ENCODE measurements around the gene RASGRP4.

The RASGRP4 gene

GRCh38 chr19:38451629-38452028 lies 25.6 kb upstream of the RASGRP4 start:
- no peak for TF ChIP-seq CTCF (IDR thresholded peaks at IDR 0.05; ENCODE audit: low read depth, low read length, missing control alignments)
- Histone ChIP-seq H3K36me3 (replicated peaks) (no peaks in the 10 kb centered on the region), H3K27ac (no peak overlapping the region), H3K4me3 (ENCODE audit: low read depth, low read length) (no peak overlapping the region), H3K27me3 (replicated peaks) (no peaks in the 10 kb centered on the region)
- in situ Hi-C loops (cut with HindIII; ENCODE audit: low pct_ligation_motif_present, low sequenced_read_pairs): no loop called here
- no peak for DNase-seq

GRCh38 chr19:38451036-38451435 lies 25.0 kb upstream of the RASGRP4 start:
- DNase-seq: no peak
- no peak overlapping the region for H3K4me3 ChIP-seq (ENCODE audit: low read depth, low read length)
- H3K36me3 ChIP-seq (replicated peaks): no peaks in the 10 kb centered on the region
- H3K27ac ChIP-seq: no peak overlapping the region
- no peaks in the 10 kb centered on the region for H3K27me3 ChIP-seq (replicated peaks)
- no peak for TF ChIP-seq CTCF (IDR thresholded peaks at IDR 0.05; ENCODE audit: low read depth, low read length, missing control alignments)
- in situ Hi-C loops (cut with HindIII; ENCODE audit: low pct_ligation_motif_present, low sequenced_read_pairs): no loop called here

- no peak overlapping the region for H3K4me3 ChIP-seq (ENCODE audit: low read depth, low read length)
- TF ChIP-seq CTCF (IDR thresholded peaks at IDR 0.05; ENCODE audit: low read depth, low read length, missing control alignments): no peak
Observed at GRCh38 chr19:38449518-38449917, 23.5 kb upstream of the RASGRP4 start.

GRCh38 chr19:38448225-38448624 lies 22.2 kb upstream of the RASGRP4 start:
- no peak for TF ChIP-seq CTCF (IDR thresholded peaks at IDR 0.05; ENCODE audit: low read depth, low read length, missing control alignments)
- Histone ChIP-seq H3K27ac (no peak overlapping the region), H3K4me3 (ENCODE audit: low read depth, low read length) (no peak overlapping the region), H3K36me3 (replicated peaks) (no peaks in the 10 kb centered on the region), H3K27me3 (replicated peaks) (no peaks in the 10 kb centered on the region)
- in situ Hi-C loops (cut with HindIII; ENCODE audit: low pct_ligation_motif_present, low sequenced_read_pairs): no loop called here
- DNase-seq: no peak

More at GRCh38 chr19:38449518-38449917, 23.5 kb upstream of the RASGRP4 start:
- no peaks in the 10 kb centered on the region for H3K27me3 ChIP-seq (replicated peaks)
- no peak overlapping the region for H3K27ac ChIP-seq
- no peak for DNase-seq
- in situ Hi-C loops (cut with HindIII; ENCODE audit: low pct_ligation_motif_present, low sequenced_read_pairs): no loop called here
- H3K36me3 ChIP-seq (replicated peaks): no peaks in the 10 kb centered on the region

GRCh38 chr19:38445362-38445761 lies 19.3 kb upstream of the RASGRP4 start:
- Histone ChIP-seq H3K4me3 (ENCODE audit: low read depth, low read length) (no peak overlapping the region), H3K27ac (no peak overlapping the region), H3K36me3 (replicated peaks) (no peaks in the 10 kb centered on the region), H3K27me3 (replicated peaks) (no peaks in the 10 kb centered on the region)
- in situ Hi-C loops (cut with HindIII; ENCODE audit: low pct_ligation_motif_present, low sequenced_read_pairs): no loop called here
- TF ChIP-seq CTCF (IDR thresholded peaks at IDR 0.05; ENCODE audit: low read depth, low read length, missing control alignments): no peak
- DNase-seq: no peak

- no peak for DNase-seq
- in situ Hi-C loops (cut with HindIII; ENCODE audit: low pct_ligation_motif_present, low sequenced_read_pairs): no loop called here
- Histone ChIP-seq H3K4me3 (ENCODE audit: low read depth, low read length) (no peak overlapping the region), H3K27ac (no peak overlapping the region), H3K36me3 (replicated peaks) (no peaks in the 10 kb centered on the region), H3K27me3 (replicated peaks) (no peaks in the 10 kb centered on the region)
- no peak for TF ChIP-seq CTCF (IDR thresholded peaks at IDR 0.05; ENCODE audit: low read depth, low read length, missing control alignments)
Observed at GRCh38 chr19:38444026-38444425, 18.0 kb upstream of the RASGRP4 start.

All from brain microvascular endothelial cell (primary cell).